HG02943 (cell line): ENCODE results near the gene RPF1.

Experiments used
- ATAC-seq: cut with Tn5 transposase; IDR thresholded peaks from one replicate; pipeline ENCODE4 v1.9.1; 2021; ENCODE audit warnings: mild to moderate bottlenecking, low read depth, moderate library complexity; ENCODE audit not compliant: unreplicated experiment

RPF1 gene

DNA sequence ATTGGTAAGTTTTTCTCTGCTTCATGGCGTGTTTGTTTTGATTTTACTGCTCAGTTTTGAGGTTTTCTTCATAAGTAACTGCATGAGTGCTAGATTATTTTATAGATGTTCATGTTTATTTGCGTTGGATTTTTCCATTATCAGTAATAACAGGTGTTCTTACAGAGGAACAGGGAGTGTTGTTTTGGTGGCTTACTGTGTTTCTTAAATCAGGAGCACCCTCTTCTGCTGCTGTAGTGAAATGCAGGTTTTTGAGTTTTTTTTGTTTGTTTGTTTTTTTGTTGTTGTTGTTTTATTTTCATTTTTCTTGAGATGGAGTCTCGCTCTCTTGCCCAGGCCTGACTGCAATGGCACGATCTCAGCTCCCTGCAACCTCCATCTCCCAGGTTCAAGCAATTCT lies 62.6 kb downstream of the RPF1 start:
- ATAC-seq = no peak
